ENCODE data around the gene MTMR6.

The MTMR6 gene

GRCh38 chr13:25215253-25215575 is 72.1 kb downstream of the MTMR6 start:
- no peak for DNase-seq (ENCODE audit: low read depth)

GRCh38 chr13:25214491-25215252 is 72.6 kb downstream of the MTMR6 start:
- DNase-seq (ENCODE audit: low read depth) = no peak

GRCh38 chr13:25213715-25214114 is 73.6 kb downstream of the MTMR6 start:
- no peak for DNase-seq (ENCODE audit: low read depth)

GRCh38 chr13:25210842-25211569 is 76.3 kb downstream of the MTMR6 start:
- DNase-seq (ENCODE audit: low read depth) = no peak

- DNase-seq (ENCODE audit: low read depth) = no peak
Observed at GRCh38 chr13:25207291-25207810, 79.9 kb downstream of the MTMR6 start.

GRCh38 chr13:25204863-25205262 is 82.4 kb downstream of the MTMR6 start:
- DNase-seq (ENCODE audit: low read depth) = no peak

GRCh38 chr13:25203127-25203740 is 84.1 kb downstream of the MTMR6 start:
- DNase-seq (ENCODE audit: low read depth) = no peak

GRCh38 chr13:25200783-25201182 is 86.5 kb downstream of the MTMR6 start:
- no peak for DNase-seq (ENCODE audit: low read depth)

- DNase-seq (ENCODE audit: low read depth) = no peak
Observed at GRCh38 chr13:25198647-25199046, 88.6 kb downstream of the MTMR6 start.

- no peak for DNase-seq (ENCODE audit: low read depth)
Observed at GRCh38 chr13:25196971-25197370, 90.3 kb downstream of the MTMR6 start.

Measured in stimulated activated CD8-positive, alpha-beta memory T cell treated with anti-CD3 and anti-CD28 coated beads, Interleukin-15, amount 100 ng/mL, for 24 hours (primary cell).